PC-3 (cell line): ENCODE measurements around the gene DOLK. TPM values are rescaled to one million over a fixed set of nuclear protein-coding genes. Genes with fewer than 3 reads are reported as not detected.
A peak's percentile ranks its signal among the peaks of the same experiment; 100 is the strongest.

ENCODE experiments used
- ATAC-seq: fragments of 200-7000 bp; cut with Tn5 transposase; 2 replicates; pipeline ENCODE4 v1.9.1; 2020; ENCODE audit warnings: mild to moderate bottlenecking, moderate library complexity
- BruUV-seq: library from RNA; stranded (reverse); fragments of 400-500 nt; replicated peaks from 2 replicates; lab custom pipeline; 2021; lab: Mats Ljungman, UMichigan
- CTCF ChIA-PET: fragments of 300-600 bp; sonication (Branson Sonifier 250); formaldehyde crosslinking; loops from one replicate; lab custom pipeline; 2022; ENCODE audit warnings: antibody characterized with exemption; lab: Charles Lee
- POLR2A ChIA-PET: fragments of 300-600 bp; sonication (Branson Sonifier 250); formaldehyde crosslinking; loops from one replicate; lab custom pipeline; 2022; ENCODE audit warnings: antibody characterized with exemption; ENCODE audit not compliant: unreplicated experiment; lab: Charles Lee
- DNase-seq: peaks from one replicate; pipeline ENCODE4 v3.0.0-alpha.2; 2015
- H2AFZ ChIP-seq: fragments of 300-600 bp; sonication (generic); 2 replicates; pipeline ENCODE4 v1.6.0; 2016; ENCODE audit warnings: antibody characterized with exemption, low read length
- H3F3A ChIP-seq: fragments of 300-600 bp; sonication (generic); one replicate; pipeline ENCODE4 v1.6.0; 2017; ENCODE audit warnings: antibody characterized with exemption, low read length, control low read depth, mild to moderate bottlenecking; ENCODE audit not compliant: unreplicated experiment
- H3K27ac ChIP-seq: fragments of 300-600 bp; sonication (generic); 2 replicates; pipeline ENCODE4 v1.5.1; 2016; ENCODE audit warnings: mild to moderate bottlenecking, low read length
- H3K27me3 ChIP-seq: fragments of 300-600 bp; sonication (generic); 2 replicates; pipeline ENCODE4 v1.6.1; 2016; ENCODE audit warnings: low read length, mixed read lengths
- H3K36me3 ChIP-seq: fragments of 300-600 bp; sonication (generic); 2 replicates; pipeline ENCODE4 v1.6.1; 2016; ENCODE audit warnings: low read depth, mixed run types, low read length, mixed read lengths
- H3K4me1 ChIP-seq: fragments of 300-600 bp; sonication (generic); 2 replicates; pipeline ENCODE4 v1.5.1; 2016; ENCODE audit warnings: low read length; ENCODE audit not compliant: insufficient read depth
- H3K4me2 ChIP-seq: fragments of 300-600 bp; sonication (generic); 2 replicates; pipeline ENCODE4 v1.6.0; 2016; ENCODE audit warnings: low read length
- H3K4me3 ChIP-seq: fragments of 300-600 bp; sonication (generic); 2 replicates; pipeline ENCODE4 v1.5.1; 2016; ENCODE audit warnings: mild to moderate bottlenecking, low read length, mixed read lengths
- H3K79me2 ChIP-seq: fragments of 300-600 bp; sonication (generic); 2 replicates; pipeline ENCODE4 v1.6.1; 2017; ENCODE audit warnings: low read length, mixed read lengths
- H3K9ac ChIP-seq: fragments of 300-600 bp; sonication (generic); 2 replicates; pipeline ENCODE4 v1.6.0; 2016; ENCODE audit warnings: mild to moderate bottlenecking, low read length
- H3K9me2 ChIP-seq: fragments of 300-600 bp; sonication (generic); replicated peaks from 2 replicates; pipeline ENCODE4 v1.6.1; 2016; ENCODE audit warnings: mixed run types, low read length, mixed read lengths
- H3K9me3 ChIP-seq: fragments of 300-600 bp; sonication (generic); 2 replicates; pipeline ENCODE4 v1.6.1; 2016; ENCODE audit warnings: low read length, mixed read lengths
- H4K20me1 ChIP-seq: fragments of 300-600 bp; sonication (generic); 2 replicates; pipeline ENCODE4 v1.6.1; 2016; ENCODE audit warnings: low read length, mixed read lengths
- EZH2 ChIP-seq: fragments of 300-600 bp; sonication (generic); IDR thresholded peaks from one replicate; pipeline ENCODE4 v1.6.1; 2017; ENCODE audit warnings: antibody characterized with exemption, mild to moderate bottlenecking, low read length; ENCODE audit not compliant: unreplicated experiment
- EZH2phosphoT487 ChIP-seq: fragments of 300-600 bp; sonication (generic); IDR thresholded peaks from 2 replicates; pipeline ENCODE4 v1.6.1; 2018; ENCODE audit warnings: mild to moderate bottlenecking, antibody characterized with exemption, low read length, borderline replicate concordance
- intact Hi-C: fragments of 100-400 bp; cut with micrococcal nuclease; formaldehyde crosslinking; loops from 2 replicates; pipeline ENCODE4 v1.9.0; 2023
- total RNA-seq: library from RNA; depleted of rRNA; stranded (reverse); fragments of >200 nt; gene quantifications from 2 replicates; pipeline ENCODE4 v1.2.3, GENCODE V29; 2014
- TF ChIP-seq, protein P1 (sequence below): fragments of 300-600 bp; sonication (generic); conservative IDR thresholded peaks from 2 replicates; pipeline ENCODE4 v1.5.1; 2017; ENCODE audit warnings: antibody characterized with exemption, low read depth, mild to moderate bottlenecking, low read length

DOLK gene
- total RNA-seq, 1 experiment from 2014 or later = 17.9 TPM

DNA sequence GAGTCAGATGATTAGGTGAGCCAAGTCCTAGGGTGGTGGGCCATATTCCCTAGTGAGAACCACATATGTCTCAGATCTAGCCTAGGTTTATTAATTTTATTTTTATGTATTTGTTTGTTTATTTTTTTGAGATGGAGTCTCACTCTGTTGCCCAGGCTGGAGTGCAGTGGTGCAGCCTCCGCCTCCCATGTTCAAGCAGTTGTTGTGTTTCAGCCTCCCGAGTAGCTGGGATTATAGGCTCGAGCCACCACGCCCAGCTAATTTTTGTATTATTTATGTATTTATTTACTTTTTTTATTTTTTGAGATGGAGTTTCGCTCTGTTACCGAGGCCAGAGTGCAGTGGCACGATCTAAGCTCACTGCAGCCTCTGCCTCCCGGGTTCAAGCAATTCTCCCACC is 36.1 kb upstream of the DOLK start:
- ATAC-seq (no peak), DNase-seq (no peak)
- Histone ChIP-seq H3K4me1 (peaks cover 7% of the 10 kb centered on the region; the same call in 1 of the 2 replicates), H3K9ac (no peak overlapping the region), H3K9me3 (no peaks in the 10 kb centered on the region), H3K36me3 (peaks cover 33% of the 10 kb centered on the region), H3K9me2 (no peaks in the 10 kb centered on the region), H4K20me1 (no peaks in the 10 kb centered on the region), H3K27ac (no peak overlapping the region), H3K79me2 (no peaks in the 10 kb centered on the region), H3F3A (no peaks in the 10 kb centered on the region), H2AFZ (no peak overlapping the region), H3K4me2 (no peak overlapping the region), H3K27me3 (no peaks in the 10 kb centered on the region), H3K4me3 (no peak overlapping the region)
- TF ChIP-seq EZH2phosphoT487 (no peak), EZH2 (no peak)
- TF ChIP-seq, protein P1, sequence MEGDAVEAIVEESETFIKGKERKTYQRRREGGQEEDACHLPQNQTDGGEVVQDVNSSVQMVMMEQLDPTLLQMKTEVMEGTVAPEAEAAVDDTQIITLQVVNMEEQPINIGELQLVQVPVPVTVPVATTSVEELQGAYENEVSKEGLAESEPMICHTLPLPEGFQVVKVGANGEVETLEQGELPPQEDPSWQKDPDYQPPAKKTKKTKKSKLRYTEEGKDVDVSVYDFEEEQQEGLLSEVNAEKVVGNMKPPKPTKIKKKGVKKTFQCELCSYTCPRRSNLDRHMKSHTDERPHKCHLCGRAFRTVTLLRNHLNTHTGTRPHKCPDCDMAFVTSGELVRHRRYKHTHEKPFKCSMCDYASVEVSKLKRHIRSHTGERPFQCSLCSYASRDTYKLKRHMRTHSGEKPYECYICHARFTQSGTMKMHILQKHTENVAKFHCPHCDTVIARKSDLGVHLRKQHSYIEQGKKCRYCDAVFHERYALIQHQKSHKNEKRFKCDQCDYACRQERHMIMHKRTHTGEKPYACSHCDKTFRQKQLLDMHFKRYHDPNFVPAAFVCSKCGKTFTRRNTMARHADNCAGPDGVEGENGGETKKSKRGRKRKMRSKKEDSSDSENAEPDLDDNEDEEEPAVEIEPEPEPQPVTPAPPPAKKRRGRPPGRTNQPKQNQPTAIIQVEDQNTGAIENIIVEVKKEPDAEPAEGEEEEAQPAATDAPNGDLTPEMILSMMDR = no peak
- ChIA-PET CTCF (no interaction called here), POLR2A (no interaction called here)
- no TSS peak for BruUV-seq
- intact Hi-C loops = no loop called here

DNA sequence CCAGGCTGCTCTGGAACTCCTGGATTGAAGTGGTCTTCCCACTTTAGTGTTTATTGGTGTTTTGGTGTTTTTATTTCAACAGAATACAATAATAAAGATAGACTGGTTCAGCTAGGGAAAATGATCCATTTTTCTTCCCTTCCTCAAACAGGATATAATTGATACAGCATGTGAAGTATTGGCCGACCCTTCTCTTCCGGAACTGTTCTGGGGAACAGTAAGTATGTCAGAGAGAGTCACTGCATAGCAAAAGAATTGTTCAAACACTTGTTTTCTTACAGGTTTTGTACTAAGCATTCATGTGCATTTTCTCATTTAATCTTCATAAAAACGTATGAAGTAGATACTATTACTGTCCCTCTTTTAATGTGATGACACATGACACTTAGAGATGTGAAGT is 31.7 kb upstream of the DOLK start:
- intact Hi-C loops = no loop called here
- Histone ChIP-seq H2AFZ (no peak overlapping the region), H3K4me2 (no peak overlapping the region), H3K9ac (no peak overlapping the region), H3K4me3 (no peak overlapping the region), H3K27me3 (no peaks in the 10 kb centered on the region), H3K9me2 (no peaks in the 10 kb centered on the region), H3K27ac (no peak overlapping the region), H3F3A (no peaks in the 10 kb centered on the region), H3K4me1 (no peaks in the 10 kb centered on the region), H3K79me2 (no peaks in the 10 kb centered on the region), H4K20me1 (no peaks in the 10 kb centered on the region), H3K36me3 (peaks cover 25% of the 10 kb centered on the region), H3K9me3 (no peaks in the 10 kb centered on the region)
- BruUV-seq = no TSS peak
- no peak for DNase-seq
- ChIA-PET POLR2A (no interaction called here), CTCF (no interaction called here)
- TF ChIP-seq, protein P1 = no peak
- TF ChIP-seq EZH2 (no peak), EZH2phosphoT487 (no peak)
- no peak for ATAC-seq

DNA sequence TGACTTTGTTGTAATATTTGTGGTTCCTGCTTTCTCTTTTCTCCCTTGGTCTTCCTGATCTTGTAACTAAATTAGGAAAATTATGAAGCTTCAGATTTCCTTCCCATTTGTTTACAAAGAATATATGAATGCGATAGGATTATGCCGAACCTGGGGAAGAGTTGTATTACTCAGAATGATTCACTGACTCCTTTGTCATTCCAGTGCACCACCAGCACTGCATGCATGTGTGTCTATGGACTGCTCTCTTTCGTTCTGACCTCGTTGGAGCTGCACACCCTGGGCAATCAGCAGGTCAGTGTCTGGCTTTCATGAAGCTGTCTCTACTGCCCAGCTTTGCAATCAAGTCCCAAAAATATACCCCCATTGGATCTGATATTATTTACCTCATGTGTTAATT is 25.6 kb upstream of the DOLK start:
- no peaks in the 10 kb centered on the region for H3K9me2 ChIP-seq
- peak overlapping the region; percentile 27 for H3K4me2 ChIP-seq
- no peaks in the 10 kb centered on the region for H3F3A ChIP-seq
- intact Hi-C loops = no loop called here
- no peak overlapping the region for H3K4me3 ChIP-seq
- no peak overlapping the region for H3K9ac ChIP-seq
- no peaks in the 10 kb centered on the region for H3K27me3 ChIP-seq
- no TSS peak for BruUV-seq
- ATAC-seq (peak; percentile 100), DNase-seq (peak; percentile 80)
- peaks cover 24% of the 10 kb centered on the region for H3K36me3 ChIP-seq
- no peaks in the 10 kb centered on the region for H3K79me2 ChIP-seq
- peaks cover 16% of the 10 kb centered on the region for H3K4me1 ChIP-seq
- H2AFZ ChIP-seq = no peak overlapping the region
- ChIA-PET POLR2A (no interaction called here), CTCF (interaction anchor here (0.6 to 0.7 kb wide), 2 partner anchors 30 to 863 kb away, joined by 3 read pairs; no protein-coding TSS in a partner anchor)
- peak overlapping the region; percentile 32 for H3K27ac ChIP-seq
- no peaks in the 10 kb centered on the region for H4K20me1 ChIP-seq
- no peaks in the 10 kb centered on the region for H3K9me3 ChIP-seq
- no peak for TF ChIP-seq EZH2phosphoT487
- no peak for TF ChIP-seq EZH2
- TF ChIP-seq, protein P1 = no peak
